Measurements from ENCODE around the gene AKR1B15.

- TF ChIP-seq EP300 (IDR thresholded peaks at IDR 0.05; ENCODE audit: borderline replicate concordance in 1 of 2, low read depth in 1 of 2, low read length in 1 of 2): no peak
- TF ChIP-seq USF2 (IDR thresholded peaks at IDR 0.05; ENCODE audit: borderline replicate concordance, low read depth, low read length): no peak
- TF ChIP-seq TAF1 (IDR thresholded peaks at IDR 0.05; ENCODE audit: borderline replicate concordance, low read depth, low read length): no peak
- TF ChIP-seq, protein P1, sequence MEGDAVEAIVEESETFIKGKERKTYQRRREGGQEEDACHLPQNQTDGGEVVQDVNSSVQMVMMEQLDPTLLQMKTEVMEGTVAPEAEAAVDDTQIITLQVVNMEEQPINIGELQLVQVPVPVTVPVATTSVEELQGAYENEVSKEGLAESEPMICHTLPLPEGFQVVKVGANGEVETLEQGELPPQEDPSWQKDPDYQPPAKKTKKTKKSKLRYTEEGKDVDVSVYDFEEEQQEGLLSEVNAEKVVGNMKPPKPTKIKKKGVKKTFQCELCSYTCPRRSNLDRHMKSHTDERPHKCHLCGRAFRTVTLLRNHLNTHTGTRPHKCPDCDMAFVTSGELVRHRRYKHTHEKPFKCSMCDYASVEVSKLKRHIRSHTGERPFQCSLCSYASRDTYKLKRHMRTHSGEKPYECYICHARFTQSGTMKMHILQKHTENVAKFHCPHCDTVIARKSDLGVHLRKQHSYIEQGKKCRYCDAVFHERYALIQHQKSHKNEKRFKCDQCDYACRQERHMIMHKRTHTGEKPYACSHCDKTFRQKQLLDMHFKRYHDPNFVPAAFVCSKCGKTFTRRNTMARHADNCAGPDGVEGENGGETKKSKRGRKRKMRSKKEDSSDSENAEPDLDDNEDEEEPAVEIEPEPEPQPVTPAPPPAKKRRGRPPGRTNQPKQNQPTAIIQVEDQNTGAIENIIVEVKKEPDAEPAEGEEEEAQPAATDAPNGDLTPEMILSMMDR (IDR thresholded peaks at IDR 0.05): no peak
- TF ChIP-seq SMC3 (IDR thresholded peaks at IDR 0.05; ENCODE audit: low read depth, low read length): no peak
- TF ChIP-seq MAX (IDR thresholded peaks at IDR 0.05; ENCODE audit: low read depth): no peak
- TF ChIP-seq RFX5 (IDR thresholded peaks at IDR 0.05; ENCODE audit: low read length): no peak
- TF ChIP-seq YY1 (IDR thresholded peaks at IDR 0.05; ENCODE audit: low read depth): no peak
- TF ChIP-seq MXI1 (IDR thresholded peaks at IDR 0.05; ENCODE audit: low read depth, low read length): no peak
- no peak for TF ChIP-seq SIN3A (IDR thresholded peaks at IDR 0.05; ENCODE audit: borderline replicate concordance, low read depth, low read length)
- no peak for TF ChIP-seq TEAD4 (IDR thresholded peaks at IDR 0.05; ENCODE audit: borderline replicate concordance, insufficient read depth)
- no peak for TF ChIP-seq RCOR1 (IDR thresholded peaks at IDR 0.05; ENCODE audit: low read length)
These were observed 16.5 kb upstream of the AKR1B15 start for GRCh38 chr7:134532180-134532953.

Data from SK-N-SH (cell line).